Sigmoid colon (tissue), 7 donors: ENCODE data around the gene HNRNPA0. TPM values are rescaled to one million over a fixed set of nuclear protein-coding genes. Genes with fewer than 3 reads are reported as not detected.

Experiments
- DNase-seq: peaks from one replicate; pipeline ENCODE4 v3.0.0-alpha.2; 2019
- H3K27ac ChIP-seq, 4 donors: fragments of 200-600 bp; sonication (generic); one replicate each; pipeline ENCODE4 v1.5.1; 2016 to 2019; ENCODE audit warnings: mild to moderate bottlenecking in 1 of 4
- H3K27me3 ChIP-seq, 3 donors: fragments of 200-600 bp; sonication (generic); one replicate each; pipeline ENCODE4 v1.5.1; 2019; ENCODE audit warnings: mild to moderate bottlenecking in 1 of 3
- H3K36me3 ChIP-seq, 4 donors: fragments of 200-600 bp; sonication (generic); one replicate each; pipeline ENCODE4 v1.5.1; 2016 to 2019
- H3K4me1 ChIP-seq, 4 donors: fragments of 200-600 bp; sonication (generic); one replicate each; pipeline ENCODE4 v1.5.1; 2017 to 2019
- H3K4me3 ChIP-seq, 4 donors: fragments of 200-600 bp; sonication (generic); one replicate each; pipeline ENCODE4 v1.5.1; 2017 to 2019; ENCODE audit warnings: mild to moderate bottlenecking in 2 of 4, moderate library complexity in 1 of 4
- H3K9me3 ChIP-seq, 4 donors: fragments of 200-600 bp in 3 of 4; sonication (generic) in 3 of 4; one replicate each; pipeline versions ENCODE4 v1.5.1 to v1.6.1; 2013 to 2019
- EP300 ChIP-seq, 4 donors: sonication (generic); formaldehyde crosslinking; IDR thresholded peaks; one replicate each; pipeline ENCODE4 v1.6.1; 2017; ENCODE audit warnings: antibody characterized with exemption in 4 of 4
- POLR2A ChIP-seq, 2 donors: fragments of 450-650 bp; IDR thresholded peaks; one replicate each; pipeline ENCODE4 v1.6.1; 2016; ENCODE audit warnings: antibody characterized with exemption in 2 of 2, mild to moderate bottlenecking in 2 of 2, moderate library complexity in 2 of 2
- POLR2AphosphoS5 ChIP-seq, 4 donors: sonication (generic); formaldehyde crosslinking; IDR thresholded peaks; one replicate each; pipeline ENCODE4 v1.6.1; 2017; ENCODE audit warnings: antibody characterized with exemption in 4 of 4
- WGBS, 2 donors: extraction: QIAGEN DNeasy Blood & Tissue Kit; methylation state at CpG; one replicate each; pipeline ENCODE4 v1.1.7; 2013; 5-methylcytosine and 5-hydroxymethylcytosine counted together
- intact Hi-C: fragments of 100-400 bp; cut with DNase I; formaldehyde crosslinking; loops from one replicate; pipeline ENCODE4 v1.15.1; 2023
- polyA plus RNA-seq, 3 donors: library from polyadenylated mRNA; stranded (reverse); fragments of 200-250 nt; gene quantifications; one replicate each; pipeline ENCODE4 v1.2.3, GENCODE V29; 2013
- total RNA-seq, 4 donors: library from RNA; depleted of rRNA; stranded (reverse); fragments of >200 nt; gene quantifications; one replicate each; pipeline ENCODE4 v1.1.0, GENCODE V29; 2016
- TF ChIP-seq, protein P1 (sequence below), 4 experiments: fragments of 450-650 bp in 3 of 4; fragments of 200-600 bp in 1 of 4; IDR thresholded peaks; one replicate each; pipeline ENCODE4 v1.5.1; 2016 to 2019; ENCODE audit warnings: antibody characterized with exemption in 4 of 4, mild to moderate bottlenecking in 3 of 4, moderate library complexity in 2 of 4
- donor health status: healthy with polysubstance abuse.
- donor health status: Bipolar disorder and iron deficiency.
- donor health status: healthy.

Gene HNRNPA0
- total and polyA plus RNA-seq, 7 donors: 10.0 to 34.0 (median 12.2) TPM

DNA sequence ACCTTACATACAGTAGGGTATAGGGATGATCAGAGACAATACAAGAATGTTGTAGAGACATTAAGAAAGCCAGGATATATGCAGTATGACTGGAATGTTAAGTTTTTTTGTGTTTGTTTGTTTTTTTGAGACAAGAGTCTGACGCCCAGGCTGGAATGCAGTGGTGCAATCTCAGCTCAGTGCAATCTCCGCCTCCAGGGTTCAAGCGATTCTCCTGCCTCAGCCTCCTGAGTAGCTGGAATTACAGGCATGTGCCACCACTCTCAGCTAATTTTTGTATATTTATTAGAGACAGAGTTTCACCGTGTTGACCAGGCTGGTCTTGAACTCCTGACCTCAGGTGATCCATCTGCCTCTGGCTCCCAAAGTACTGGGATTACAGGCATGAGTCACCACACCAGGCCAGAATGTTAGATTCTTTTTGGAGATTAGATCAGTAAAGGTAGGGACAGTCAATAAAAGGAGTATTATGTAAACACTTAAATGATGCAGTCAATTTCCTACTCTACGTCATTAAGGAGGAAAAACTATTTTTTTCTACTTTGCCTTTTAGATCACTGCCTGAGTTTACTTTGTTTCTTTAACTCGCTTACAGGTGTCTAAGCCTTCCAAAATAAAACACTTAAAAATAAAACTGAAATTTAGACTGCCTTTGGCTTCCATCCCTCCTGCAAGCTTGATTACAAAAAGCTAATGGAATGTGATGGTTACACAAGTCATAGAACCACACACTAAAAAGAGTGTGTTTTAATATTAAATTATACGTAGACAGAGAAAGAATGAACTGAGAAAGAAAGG, 6.8 kb upstream of the HNRNPA0 start:
- H3K4me1 ChIP-seq: no peaks in the 10 kb centered on the region
- WGBS, 2 donors: 67 to 82% methylated on average over 7 of the region's 7 CpGs
- H3K27me3 ChIP-seq: no peaks in the 10 kb centered on the region
- intact Hi-C loops: no loop called here
- DNase-seq: no peak
- no peak for TF ChIP-seq POLR2A (IDR thresholded peaks at IDR 0.05)
- TF ChIP-seq POLR2AphosphoS5 (IDR thresholded peaks at IDR 0.05): no peak
- H3K4me3 ChIP-seq: no peak overlapping the region
- H3K27ac ChIP-seq: no peak overlapping the region
- no peaks in the 10 kb centered on the region for H3K36me3 ChIP-seq
- H3K9me3 ChIP-seq: no peaks in the 10 kb centered on the region

DNA sequence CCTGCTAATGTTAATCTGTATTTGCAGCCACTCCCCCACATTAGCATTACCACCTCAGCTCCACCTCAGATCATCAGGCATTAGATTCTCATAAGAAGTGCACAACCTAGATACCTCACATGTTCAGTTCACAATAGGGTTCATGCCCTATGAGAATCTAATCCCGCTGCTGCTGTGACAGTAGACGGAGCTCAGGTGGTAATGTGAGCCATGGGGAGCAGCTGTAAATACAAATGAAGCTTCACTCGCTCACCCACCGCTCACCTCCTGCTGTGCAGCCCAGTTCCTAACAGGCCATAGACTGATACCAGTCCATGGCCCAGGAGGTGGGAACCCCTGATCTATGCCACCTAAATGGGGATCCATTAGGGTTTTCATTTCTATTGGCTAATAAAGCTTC, 6.1 kb upstream of the HNRNPA0 start:
- TF ChIP-seq POLR2A (IDR thresholded peaks at IDR 0.05) (no peak), EP300 (IDR thresholded peaks at IDR 0.05) (no peak), POLR2AphosphoS5 (IDR thresholded peaks at IDR 0.05) (no peak)
- TF ChIP-seq, protein P1, sequence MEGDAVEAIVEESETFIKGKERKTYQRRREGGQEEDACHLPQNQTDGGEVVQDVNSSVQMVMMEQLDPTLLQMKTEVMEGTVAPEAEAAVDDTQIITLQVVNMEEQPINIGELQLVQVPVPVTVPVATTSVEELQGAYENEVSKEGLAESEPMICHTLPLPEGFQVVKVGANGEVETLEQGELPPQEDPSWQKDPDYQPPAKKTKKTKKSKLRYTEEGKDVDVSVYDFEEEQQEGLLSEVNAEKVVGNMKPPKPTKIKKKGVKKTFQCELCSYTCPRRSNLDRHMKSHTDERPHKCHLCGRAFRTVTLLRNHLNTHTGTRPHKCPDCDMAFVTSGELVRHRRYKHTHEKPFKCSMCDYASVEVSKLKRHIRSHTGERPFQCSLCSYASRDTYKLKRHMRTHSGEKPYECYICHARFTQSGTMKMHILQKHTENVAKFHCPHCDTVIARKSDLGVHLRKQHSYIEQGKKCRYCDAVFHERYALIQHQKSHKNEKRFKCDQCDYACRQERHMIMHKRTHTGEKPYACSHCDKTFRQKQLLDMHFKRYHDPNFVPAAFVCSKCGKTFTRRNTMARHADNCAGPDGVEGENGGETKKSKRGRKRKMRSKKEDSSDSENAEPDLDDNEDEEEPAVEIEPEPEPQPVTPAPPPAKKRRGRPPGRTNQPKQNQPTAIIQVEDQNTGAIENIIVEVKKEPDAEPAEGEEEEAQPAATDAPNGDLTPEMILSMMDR (IDR thresholded peaks at IDR 0.05): no peak
- H3K27me3 ChIP-seq: no peaks in the 10 kb centered on the region
- intact Hi-C loops: no loop called here
- no peak overlapping the region for H3K4me3 ChIP-seq
- no peak overlapping the region for H3K27ac ChIP-seq
- peaks cover 0 to 1% (median 0%) of the 10 kb centered on the region in 4 donors for H3K4me1 ChIP-seq
- 98% methylated on average over 4 of the region's 4 CpGs for WGBS, 2 donors
- H3K36me3 ChIP-seq: no peaks in the 10 kb centered on the region
- no peaks in the 10 kb centered on the region for H3K9me3 ChIP-seq
- DNase-seq: no peak

DNA sequence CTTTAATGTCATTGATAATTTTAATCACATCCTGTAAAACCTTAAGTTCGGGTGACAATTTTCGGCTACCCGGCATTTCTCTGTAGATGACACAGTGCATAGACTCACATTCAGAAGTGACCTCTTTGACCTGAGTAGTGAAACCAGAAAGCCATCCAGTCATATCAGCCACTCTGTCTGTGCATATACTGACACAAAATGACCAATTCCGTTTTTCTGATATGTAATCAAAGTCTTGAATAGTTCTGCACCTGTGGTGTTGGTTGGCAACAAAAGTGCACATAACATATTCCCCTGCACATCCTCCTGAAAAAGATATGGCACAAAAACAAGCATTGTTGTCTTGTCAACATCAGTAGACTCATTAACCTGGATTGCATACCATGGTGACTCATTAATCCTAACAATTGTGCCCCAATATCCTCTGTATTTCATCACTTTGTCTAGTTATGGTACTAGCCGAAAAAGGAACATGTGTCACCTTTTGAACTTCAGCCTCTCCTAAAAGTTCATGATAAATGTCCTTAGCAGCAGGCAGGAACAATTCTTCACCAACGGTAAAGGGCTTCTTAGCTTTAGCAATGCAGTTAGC, 4.6 kb upstream of the HNRNPA0 start:
- Histone ChIP-seq H3K27ac (no peak overlapping the region), H3K36me3 (no peaks in the 10 kb centered on the region), H3K9me3 (no peaks in the 10 kb centered on the region), H3K27me3 (no peaks in the 10 kb centered on the region), H3K4me1 (peaks cover 0 to 5% (median 0%) of the 10 kb centered on the region in 4 donors), H3K4me3 (no peak overlapping the region)
- 77 to 86% methylated on average over 6 of the region's 6 CpGs for WGBS, 2 donors
- TF ChIP-seq EP300 (IDR thresholded peaks at IDR 0.05) (no peak), POLR2AphosphoS5 (IDR thresholded peaks at IDR 0.05) (no peak), POLR2A (IDR thresholded peaks at IDR 0.05) (no peak)
- TF ChIP-seq, protein P1 (IDR thresholded peaks at IDR 0.05): no peak
- DNase-seq: no peak
- intact Hi-C loops: loop anchor here (10.0 kb wide), 1 partner anchor 376 kb away; the partner anchor contains the start of gene NME5

DNA sequence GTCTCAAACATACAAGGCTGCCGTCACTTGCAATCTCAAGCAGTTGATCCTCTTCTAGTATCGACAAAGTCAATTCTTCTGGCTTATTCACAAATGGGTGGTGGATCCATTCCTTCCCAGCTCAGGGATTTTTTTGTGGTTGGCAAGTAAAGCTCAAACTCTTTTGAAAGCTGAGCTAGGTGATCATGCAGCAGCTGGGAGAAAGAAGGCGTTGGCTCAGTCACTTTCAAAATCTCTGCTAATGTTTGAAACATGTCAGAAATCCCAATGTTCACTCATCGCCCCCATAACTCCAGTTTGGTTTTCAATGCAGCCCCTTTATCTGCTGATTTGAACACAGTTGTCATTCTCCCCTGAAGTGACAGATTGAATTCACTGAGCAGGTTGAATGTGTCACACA, 4.0 kb upstream of the HNRNPA0 start:
- Histone ChIP-seq H3K27ac (no peak overlapping the region), H3K36me3 (no peaks in the 10 kb centered on the region), H3K4me3 (no peak overlapping the region), H3K9me3 (no peaks in the 10 kb centered on the region), H3K27me3 (no peaks in the 10 kb centered on the region), H3K4me1 (peaks cover 0 to 5% (median 0%) of the 10 kb centered on the region in 4 donors)
- intact Hi-C loops: loop anchor here (10.0 kb wide), 1 partner anchor 377 kb away; the partner anchor contains the start of gene NME5
- DNase-seq: no peak
- WGBS, 2 donors: 91 to 93% methylated on average over 4 of the region's 4 CpGs
- TF ChIP-seq, protein P1 (IDR thresholded peaks at IDR 0.05): no peak
- TF ChIP-seq EP300 (IDR thresholded peaks at IDR 0.05) (no peak), POLR2A (IDR thresholded peaks at IDR 0.05) (no peak), POLR2AphosphoS5 (IDR thresholded peaks at IDR 0.05) (no peak)

DNA sequence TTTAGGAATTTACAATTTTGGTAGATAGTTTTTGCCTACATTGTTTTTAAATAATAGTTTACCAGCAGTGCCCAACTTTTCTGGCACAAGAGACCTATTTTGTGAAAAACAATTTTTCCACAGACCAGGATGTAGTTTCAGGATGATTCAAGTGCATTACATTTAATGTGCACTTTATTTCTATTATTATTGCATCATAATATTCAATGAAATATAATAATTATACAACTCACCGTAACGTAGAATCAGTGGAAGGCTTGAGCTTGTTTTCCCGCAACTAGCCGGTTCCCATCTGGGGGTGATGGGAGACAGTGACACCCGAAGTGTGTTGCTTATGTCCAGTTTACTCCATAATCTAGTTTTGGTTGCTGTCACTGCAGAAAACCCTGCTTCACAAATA, 3.5 kb upstream of the HNRNPA0 start:
- intact Hi-C loops: loop anchor here (10.0 kb wide), 1 partner anchor 377 kb away; the partner anchor contains the start of gene NME5
- 94 to 98% methylated on average over 5 of the region's 5 CpGs for WGBS, 2 donors
- TF ChIP-seq POLR2AphosphoS5 (IDR thresholded peaks at IDR 0.05) (no peak), POLR2A (IDR thresholded peaks at IDR 0.05) (no peak), EP300 (IDR thresholded peaks at IDR 0.05) (no peak)
- TF ChIP-seq, protein P1 (IDR thresholded peaks at IDR 0.05): no peak

More for the DNA sequence above, 3.5 kb upstream of the HNRNPA0 start:
- H3K4me3 ChIP-seq: no peak overlapping the region
- no peaks in the 10 kb centered on the region for H3K27me3 ChIP-seq
- no peak overlapping the region for H3K27ac ChIP-seq
- H3K36me3 ChIP-seq: no peaks in the 10 kb centered on the region
- no peaks in the 10 kb centered on the region for H3K9me3 ChIP-seq
- peaks cover 0 to 5% (median 2%) of the 10 kb centered on the region in 4 donors for H3K4me1 ChIP-seq
- DNase-seq: no peak
